Loucy (cell line): ENCODE results near the gene NPR3.

Source experiments
- CTCF ChIP-seq: fragments of 200-600 bp; sonication (generic); conservative IDR thresholded peaks from 2 replicates; pipeline ENCODE4 v1.5.1; 2014; ENCODE audit warnings: mild to moderate bottlenecking, antibody characterized with exemption, low read length
- EZH2phosphoT487 ChIP-seq: fragments of 200-600 bp; IDR thresholded peaks from 2 replicates; pipeline ENCODE4 v1.6.1; 2018; ENCODE audit warnings: antibody characterized with exemption, mild to moderate bottlenecking, moderate library complexity, borderline replicate concordance

DNA sequence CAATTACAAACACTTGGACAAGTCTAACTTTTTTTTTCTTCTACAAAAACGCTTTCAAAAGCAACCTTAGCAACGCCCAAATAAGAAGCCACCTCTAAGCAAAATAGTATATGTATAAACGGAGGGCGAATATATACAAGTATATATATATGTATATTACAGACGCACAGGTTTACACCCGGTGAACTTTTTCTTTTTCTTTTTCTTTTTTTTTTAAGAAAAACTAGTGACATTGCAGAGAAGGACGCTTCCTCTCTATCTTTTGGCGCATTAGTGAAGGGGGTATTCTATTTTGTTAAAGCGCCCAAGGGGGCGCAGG is 200 bp downstream of the NPR3 start:
- TF ChIP-seq CTCF = no peak
- no peak for TF ChIP-seq EZH2phosphoT487
